IMR-90 (cell line): ENCODE measurements around the gene RASGEF1C. TPM values are rescaled to one million over a fixed set of nuclear protein-coding genes. Genes with fewer than 3 reads are reported as not detected.

ENCODE experiments used
- ATAC-seq: fragments of 200-7000 bp; cut with Tn5 transposase; 2 replicates; pipeline ENCODE4 v1.9.1; 2020; ENCODE audit warnings: low read depth, mild to moderate bottlenecking, moderate library complexity
- BruUV-seq: library from RNA; stranded (reverse); fragments of 400-500 nt; replicated peaks from 2 replicates; lab custom pipeline; 2021; lab: Mats Ljungman, UMichigan
- CTCF ChIA-PET: fragments of 300-600 bp; formaldehyde crosslinking; extraction: SDS; loops from one replicate; lab custom pipeline; 2021; ENCODE audit warnings: antibody characterized with exemption; lab: Yijun Ruan, JAX
- POLR2A ChIA-PET: fragments of 300-600 bp; sonication (Branson Sonifier 250); formaldehyde crosslinking; loops from one replicate; lab custom pipeline; 2022; ENCODE audit warnings: antibody characterized with exemption; ENCODE audit not compliant: unreplicated experiment; lab: Charles Lee
- DNase-seq: peaks from one replicate; pipeline ENCODE4 v3.0.0; 2013
- H2AFZ ChIP-seq: replicated peaks from 2 replicates; pipeline ENCODE3; 2013; ENCODE audit warnings: low read length, mild to moderate bottlenecking; ENCODE audit not compliant: poor library complexity
- H2AK5ac ChIP-seq: 2 replicates; pipeline ENCODE4 v1.6.1; 2013; ENCODE audit warnings: low read depth, low read length, inconsistent platforms
- H2AK9ac ChIP-seq: replicated peaks from 2 replicates; pipeline ENCODE3; 2013; ENCODE audit warnings: mild to moderate bottlenecking, low read depth, low read length, moderate library complexity; ENCODE audit not compliant: poor library complexity
- H2BK120ac ChIP-seq: 2 replicates; pipeline ENCODE4 v1.6.1; 2013; ENCODE audit warnings: low read depth, low read length, inconsistent platforms
- H2BK15ac ChIP-seq: 3 replicates; pipeline ENCODE4 v1.6.1; 2013; ENCODE audit warnings: low read depth, low read length, inconsistent platforms
- H2BK20ac ChIP-seq: 2 replicates; pipeline ENCODE4 v1.6.1; 2013; ENCODE audit warnings: low read depth, mild to moderate bottlenecking, inconsistent platforms, low read length, moderate library complexity
- H2BK5ac ChIP-seq: 2 replicates; pipeline ENCODE4 v1.6.1; 2013; ENCODE audit warnings: mild to moderate bottlenecking, low read depth, low read length, inconsistent platforms; ENCODE audit not compliant: poor library complexity, severe bottlenecking
- H3K14ac ChIP-seq: replicated peaks from 2 replicates; pipeline ENCODE4 v1.6.1; 2013; ENCODE audit warnings: low read depth, low read length, inconsistent platforms
- H3K18ac ChIP-seq: 2 replicates; pipeline ENCODE4 v1.6.1; 2013; ENCODE audit warnings: low read depth, low read length, control low read depth
- H3K23ac ChIP-seq: 2 replicates; pipeline ENCODE4 v1.6.1; 2013; ENCODE audit warnings: low read depth, low read length, inconsistent platforms
- H3K27ac ChIP-seq: 2 replicates; pipeline ENCODE4 v1.5.1; 2013; ENCODE audit warnings: mild to moderate bottlenecking, control low read depth, low read length; ENCODE audit not compliant: insufficient read depth
- H3K27me3 ChIP-seq: 2 replicates; pipeline ENCODE4 v1.6.1; 2013; ENCODE audit warnings: low read length; ENCODE audit not compliant: control insufficient read depth, insufficient read depth
- H3K36me3 ChIP-seq: 2 replicates; pipeline ENCODE4 v1.6.1; 2013; ENCODE audit warnings: low read length, mixed read lengths; ENCODE audit not compliant: control insufficient read depth, insufficient read depth
- H3K4ac ChIP-seq: 2 replicates; pipeline ENCODE4 v1.6.1; 2013; ENCODE audit warnings: low read depth, low read length, inconsistent platforms
- H3K4me1 ChIP-seq: 2 replicates; pipeline ENCODE4 v1.6.1; 2013; ENCODE audit warnings: low read length, mixed read lengths; ENCODE audit not compliant: control insufficient read depth, insufficient read depth
- H3K4me2 ChIP-seq: 2 replicates; pipeline ENCODE4 v1.6.1; 2013; ENCODE audit warnings: low read depth, mild to moderate bottlenecking, control low read depth, low read length, moderate library complexity
- H3K4me3 ChIP-seq: 2 replicates; pipeline ENCODE4 v1.5.1; 2013; ENCODE audit warnings: low read depth, mild to moderate bottlenecking, control low read depth, low read length, moderate library complexity; ENCODE audit not compliant: insufficient read depth
- H3K56ac ChIP-seq: 2 replicates; pipeline ENCODE4 v1.6.1; 2013; ENCODE audit warnings: low read length, inconsistent platforms; ENCODE audit not compliant: insufficient read depth; ENCODE audit errors: extremely low read depth
- H3K79me1 ChIP-seq, 2 experiments: 2 replicates each; pipeline ENCODE4 v1.6.1; 2013; ENCODE audit warnings: low read length in 2 of 2, inconsistent platforms in 1 of 2, low read depth in 1 of 2
- H3K9ac ChIP-seq: 2 replicates; pipeline ENCODE4 v1.6.1; 2013; ENCODE audit warnings: low read depth, low read length, control low read depth
- H3K9me1 ChIP-seq: 2 replicates; pipeline ENCODE4 v1.6.1; 2013; ENCODE audit warnings: low read length, inconsistent platforms; ENCODE audit not compliant: insufficient read depth
- H3K9me3 ChIP-seq: 2 replicates; pipeline ENCODE4 v1.6.1; 2013; ENCODE audit warnings: low read length; ENCODE audit not compliant: control insufficient read depth, insufficient read depth
- H4K20me1 ChIP-seq: 2 replicates; pipeline ENCODE4 v1.6.1; 2013; ENCODE audit warnings: low read length, inconsistent platforms; ENCODE audit not compliant: insufficient read depth
- H4K5ac ChIP-seq: 2 replicates; pipeline ENCODE4 v1.6.1; 2013; ENCODE audit warnings: mild to moderate bottlenecking, low read depth, low read length, control low read depth
- H4K8ac ChIP-seq, 2 experiments: 2 replicates each; pipeline ENCODE4 v1.6.1; 2013; ENCODE audit warnings: low read depth in 2 of 2, low read length in 2 of 2, control low read depth in 1 of 2, inconsistent platforms in 1 of 2
- H4K91ac ChIP-seq: 2 replicates; pipeline ENCODE4 v1.6.1; 2013; ENCODE audit warnings: low read depth, low read length, inconsistent platforms; ENCODE audit not compliant: insufficient read depth
- FOS ChIP-seq: fragments of 150-350 bp; IDR thresholded peaks from 2 replicates; pipeline ENCODE4 v1.6.1; 2016; ENCODE audit warnings: low read depth, low read length
- POLR2A ChIP-seq: IDR thresholded peaks from 2 replicates; pipeline ENCODE4 v1.6.1; 2012; ENCODE audit warnings: mild to moderate bottlenecking, low read depth, low read length
- RAD21 ChIP-seq: IDR thresholded peaks from 2 replicates; pipeline ENCODE4 v1.6.1; 2012; ENCODE audit warnings: low read length, improper control_type of control experiment
- WGBS, 2 experiments: methylation state at CpG; one replicate each; pipeline versions ENCODE4 v1.1.5 to v1.1.7; 2013; ENCODE audit warnings: missing lambda C conversion rate in 2 of 2; ENCODE audit not compliant: insufficient read length in 1 of 2; ENCODE audit errors: extremely low coverage in 2 of 2; 5-methylcytosine and 5-hydroxymethylcytosine counted together
- dilution Hi-C: fragments of 300-500 bp; cut with HindIII; formaldehyde crosslinking; loops from one replicate; pipeline ENCODE4 v1.14.3; 2018; ENCODE audit warnings: low sequenced_read_pairs; ENCODE audit not compliant: unreplicated experiment
- in situ Hi-C: fragments of 300-500 bp; cut with MboI; formaldehyde crosslinking; loops from 3 replicates; pipeline ENCODE4 v1.14.3; 2019; ENCODE audit warnings: low sequenced_read_pairs, inconsistent platforms, mixed read lengths
- intact Hi-C: fragments of 100-400 bp; cut with micrococcal nuclease; formaldehyde crosslinking; loops from 2 replicates; pipeline ENCODE4 v1.10.0; 2022
- polyA plus RNA-seq, 3 experiments: library from polyadenylated mRNA; depleted of rRNA; stranded (reverse); fragments of >200 nt; gene quantifications; 2 replicates each; pipeline ENCODE4 v1.2.3, GENCODE V29; 2012; ENCODE audit warnings: low replicate concordance in 1 of 3
- total RNA-seq: library from RNA; depleted of rRNA; stranded (reverse); fragments of >200 nt; gene quantifications from 2 replicates; pipeline ENCODE4 v1.2.3, GENCODE V29; 2012

RASGEF1C gene
- total and polyA plus RNA-seq, 2 of the 4 experiments (the other 2 are of a cell fraction) = not detected

- TF ChIP-seq FOS (no peak), POLR2A (no peak)
These were observed 124.1 kb downstream of the RASGEF1C start (continued) for GRCh38 chr5:180084638-180085561.

- H3K79me1 ChIP-seq = no peaks in the 10 kb centered on the region
- H2BK20ac ChIP-seq = no peak overlapping the region
- in situ Hi-C loops = no loop called here
- no peak overlapping the region for H3K56ac ChIP-seq
- no peak overlapping the region for H4K8ac ChIP-seq
- dilution Hi-C loops = no loop called here
- H3K9me3 ChIP-seq = no peaks in the 10 kb centered on the region
- H3K18ac ChIP-seq = no peak overlapping the region
- BruUV-seq = no TSS peak
- CTCF ChIA-PET = interaction anchor here (0.5 kb wide), 1 partner anchor 124 kb away, joined by 4 read pairs; no protein-coding TSS in a partner anchor
- no peak overlapping the region for H3K23ac ChIP-seq
- H3K4ac ChIP-seq = no peak overlapping the region
- no peak overlapping the region for H2BK5ac ChIP-seq
- ATAC-seq (no peak), DNase-seq (no peak)
- no peak overlapping the region for H3K4me3 ChIP-seq
- no peak overlapping the region for H4K91ac ChIP-seq
- POLR2A ChIA-PET = no interaction called here
- H3K36me3 ChIP-seq = no peaks in the 10 kb centered on the region
- no peaks in the 10 kb centered on the region for H3K4me1 ChIP-seq
- no peak overlapping the region for H3K4me2 ChIP-seq
- no peaks in the 10 kb centered on the region for H3K9me1 ChIP-seq
- no peak overlapping the region for H3K14ac ChIP-seq
- no peak overlapping the region for H3K9ac ChIP-seq
- peaks cover 19% of the 10 kb centered on the region; the same call in 1 of the 2 replicates for H3K27me3 ChIP-seq
- H4K5ac ChIP-seq = no peak overlapping the region
- H2AFZ ChIP-seq = no peak overlapping the region
- no peak overlapping the region for H2AK9ac ChIP-seq
- TF ChIP-seq RAD21 (no peak), POLR2A (no peak)
- H2AK5ac ChIP-seq = no peak overlapping the region
- intact Hi-C loops = no loop called here
- H4K20me1 ChIP-seq = no peaks in the 10 kb centered on the region
- WGBS, 2 experiments = 85% methylated on average over 6 of the region's 10 CpGs; no CpG with 5 or more reads in 1 of the 2 experiments
- no peak overlapping the region for H3K27ac ChIP-seq
- no peak overlapping the region for H2BK120ac ChIP-seq
- no peak overlapping the region for H2BK15ac ChIP-seq
These were observed 125.4 kb downstream of the RASGEF1C start for GRCh38 chr5:180083529-180084060.
